HG02798 (cell line): ENCODE measurements around the gene NONO.
"Not testable (repeated sequence)": the region's sequence is repeated elsewhere in the genome, so short reads cannot be mapped to it uniquely, and the experiment has no call there.

Experiments used
- ATAC-seq: cut with Tn5 transposase; IDR thresholded peaks from one replicate; pipeline ENCODE4 v1.9.1; 2021; ENCODE audit warnings: mild to moderate bottlenecking; ENCODE audit not compliant: unreplicated experiment, poor library complexity

Gene NONO

GRCh38 chrX:71282514-71283402 is 677 bp upstream of the NONO start:
- peak; percentile 33 for ATAC-seq

- no peak for ATAC-seq
These were observed 2.5 kb downstream of the NONO start for GRCh38 chrX:71285929-71286328.

GRCh38 chrX:71291381-71291780 is 7.9 kb downstream of the NONO start:
- ATAC-seq = no peak

- no peak for ATAC-seq
These were observed 9.4 kb downstream of the NONO start for GRCh38 chrX:71292669-71293365.

GRCh38 chrX:71296806-71297205 is 13.4 kb downstream of the NONO start:
- no peak for ATAC-seq

- ATAC-seq = no peak
These were observed 14.7 kb downstream of the NONO start for GRCh38 chrX:71298119-71298518.

- not testable (repeated sequence) for ATAC-seq
These were observed 16.6 kb downstream of the NONO start for GRCh38 chrX:71300064-71300463.

- ATAC-seq = not testable (repeated sequence)
These were observed 17.1 kb downstream of the NONO start for GRCh38 chrX:71300495-71300894.

- ATAC-seq = no peak
These were observed 17.9 kb downstream of the NONO start, which contains the start of gene ITGB1BP2 for GRCh38 chrX:71301195-71301924. ITGB1BP2 (plus strand) TSS chrX:71301750; CDS start chrX:71301807, 57 bp downstream.

GRCh38 chrX:71302461-71303213 is 19.2 kb downstream of the NONO start:
- ATAC-seq = no peak

GRCh38 chrX:71304561-71304960 is 21.1 kb downstream of the NONO start:
- no peak for ATAC-seq

- ATAC-seq = no peak
These were observed 32.5 kb downstream of the NONO start for GRCh38 chrX:71315917-71316316.

GRCh38 chrX:71316959-71317358 is 33.5 kb downstream of the NONO start:
- not testable (repeated sequence) for ATAC-seq

GRCh38 chrX:71320126-71320525 is 36.7 kb downstream of the NONO start:
- ATAC-seq = no peak

- ATAC-seq = no peak
These were observed 38.3 kb downstream of the NONO start for GRCh38 chrX:71321731-71322130.

GRCh38 chrX:71324452-71324851 is 41.0 kb downstream of the NONO start:
- not testable (repeated sequence) for ATAC-seq

- ATAC-seq = no peak
These were observed 43.0 kb downstream of the NONO start for GRCh38 chrX:71326394-71326793.

- not testable (repeated sequence) for ATAC-seq
These were observed 65.8 kb downstream of the NONO start for GRCh38 chrX:71349151-71349665.

- not testable (repeated sequence) for ATAC-seq
These were observed 66.4 kb downstream of the NONO start for GRCh38 chrX:71349867-71350266.
